Esophagus squamous epithelium (tissue), 4 donors: Measurements from ENCODE around the gene FREM1.

Experiments
- POLR2A ChIP-seq, 4 donors: fragments of 450-650 bp; IDR thresholded peaks; one replicate each; pipeline ENCODE4 v1.6.1; 2017; ENCODE audit warnings: antibody characterized with exemption in 4 of 4, mild to moderate bottlenecking in 4 of 4, moderate library complexity in 3 of 4
- TF ChIP-seq, protein P1 (sequence below), 6 experiments: fragments of 450-650 bp in 4 of 6; fragments of 200-600 bp in 2 of 6; sonication (generic) in 2 of 6; IDR thresholded peaks; one replicate each; pipeline ENCODE4 v1.5.1; 2016 to 2019; ENCODE audit warnings: antibody characterized with exemption in 6 of 6, mild to moderate bottlenecking in 4 of 6, moderate library complexity in 4 of 6

DNA sequence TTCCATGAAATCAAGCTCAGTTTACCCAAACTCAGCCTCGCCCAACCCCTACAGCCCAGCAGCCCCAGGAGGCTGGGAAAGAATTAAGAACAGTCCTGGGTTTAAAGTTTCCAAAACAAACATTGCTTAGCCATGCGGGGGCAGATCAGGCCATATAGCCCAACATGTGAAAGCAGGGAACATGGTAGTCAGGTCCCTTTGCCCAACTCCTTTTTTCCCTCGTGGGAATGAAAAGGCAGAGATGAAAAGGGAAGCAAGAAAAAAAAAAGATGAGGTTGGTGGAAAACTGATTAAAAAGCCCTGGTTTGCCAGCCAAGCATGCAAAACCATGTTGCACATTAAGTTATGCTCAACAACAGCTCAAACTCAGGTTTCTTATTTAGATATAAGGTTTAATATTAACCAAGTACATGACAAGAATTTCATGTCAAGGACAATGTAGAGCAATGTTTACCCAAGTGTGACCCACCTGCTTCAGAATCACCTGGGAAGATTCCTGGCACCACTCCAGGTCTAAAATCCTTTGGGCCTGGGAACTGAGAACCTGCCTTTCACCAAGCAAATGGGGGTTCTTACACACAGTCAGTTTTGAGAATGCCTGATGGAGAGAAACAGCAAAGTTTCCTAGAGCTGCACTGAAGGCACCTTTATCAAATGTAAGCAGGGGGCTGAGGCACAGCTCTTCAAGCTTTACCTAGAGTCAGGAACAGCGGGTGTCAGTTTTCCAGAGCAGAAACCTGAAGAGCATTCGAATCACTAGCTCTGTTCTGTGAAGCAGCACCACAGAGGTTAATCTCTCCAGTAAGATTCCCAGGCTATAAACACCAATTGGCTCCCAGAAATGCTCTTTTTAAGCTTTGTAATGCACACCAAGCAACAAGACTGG, 1.7 kb downstream of the FREM1 start:
- TF ChIP-seq, protein P1, sequence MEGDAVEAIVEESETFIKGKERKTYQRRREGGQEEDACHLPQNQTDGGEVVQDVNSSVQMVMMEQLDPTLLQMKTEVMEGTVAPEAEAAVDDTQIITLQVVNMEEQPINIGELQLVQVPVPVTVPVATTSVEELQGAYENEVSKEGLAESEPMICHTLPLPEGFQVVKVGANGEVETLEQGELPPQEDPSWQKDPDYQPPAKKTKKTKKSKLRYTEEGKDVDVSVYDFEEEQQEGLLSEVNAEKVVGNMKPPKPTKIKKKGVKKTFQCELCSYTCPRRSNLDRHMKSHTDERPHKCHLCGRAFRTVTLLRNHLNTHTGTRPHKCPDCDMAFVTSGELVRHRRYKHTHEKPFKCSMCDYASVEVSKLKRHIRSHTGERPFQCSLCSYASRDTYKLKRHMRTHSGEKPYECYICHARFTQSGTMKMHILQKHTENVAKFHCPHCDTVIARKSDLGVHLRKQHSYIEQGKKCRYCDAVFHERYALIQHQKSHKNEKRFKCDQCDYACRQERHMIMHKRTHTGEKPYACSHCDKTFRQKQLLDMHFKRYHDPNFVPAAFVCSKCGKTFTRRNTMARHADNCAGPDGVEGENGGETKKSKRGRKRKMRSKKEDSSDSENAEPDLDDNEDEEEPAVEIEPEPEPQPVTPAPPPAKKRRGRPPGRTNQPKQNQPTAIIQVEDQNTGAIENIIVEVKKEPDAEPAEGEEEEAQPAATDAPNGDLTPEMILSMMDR (IDR thresholded peaks at IDR 0.05): no peak
- TF ChIP-seq POLR2A (IDR thresholded peaks at IDR 0.05): no peak
